PC-9 (cell line): ENCODE results near the gene RILP. TPM values are rescaled to one million over a fixed set of nuclear protein-coding genes. Genes with fewer than 3 reads are reported as not detected.

Source experiments
- BruUV-seq: library from RNA; stranded (reverse); fragments of 400-500 nt; replicated peaks from 2 replicates; lab custom pipeline; 2021; lab: Mats Ljungman, UMichigan
- CTCF ChIA-PET: fragments of 300-600 bp; sonication (Branson Sonifier 250); formaldehyde crosslinking; loops from one replicate; lab custom pipeline; 2022; ENCODE audit warnings: antibody characterized with exemption; lab: Charles Lee
- POLR2A ChIA-PET: fragments of 300-600 bp; sonication (Branson Sonifier 250); formaldehyde crosslinking; loops from one replicate; lab custom pipeline; 2022; ENCODE audit warnings: antibody characterized with exemption; ENCODE audit not compliant: unreplicated experiment; lab: Charles Lee
- DNase-seq, 2 experiments: peaks; one replicate each; pipeline versions ENCODE4 v3.0.0 to v3.0.0-alpha.2; 2015 to 2022; ENCODE audit warnings: mixed read lengths in 1 of 2
- H2AFZ ChIP-seq: fragments of 200-600 bp; sonication (generic); 2 replicates; pipeline ENCODE4 v1.8.1; 2017; ENCODE audit warnings: antibody characterized with exemption
- H3F3A ChIP-seq: fragments of 200-600 bp; sonication (generic); 2 replicates; pipeline ENCODE4 v1.8.1; 2017; ENCODE audit warnings: antibody characterized with exemption, mild to moderate bottlenecking, low read depth; ENCODE audit not compliant: insufficient read depth
- H3K27ac ChIP-seq: fragments of 200-600 bp; sonication (generic); 2 replicates; pipeline ENCODE4 v1.6.1; 2016; ENCODE audit warnings: mixed run types
- H3K27me3 ChIP-seq: fragments of 200-600 bp; sonication (generic); 2 replicates; pipeline ENCODE4 v1.6.1; 2016; ENCODE audit warnings: low read depth, mixed run types; ENCODE audit not compliant: insufficient read depth
- H3K36me3 ChIP-seq: fragments of 200-600 bp; sonication (generic); 2 replicates; pipeline ENCODE4 v1.6.1; 2016; ENCODE audit warnings: low read depth, mixed run types
- H3K4me1 ChIP-seq: fragments of 200-600 bp; sonication (generic); replicated peaks from 2 replicates; pipeline ENCODE4 v1.6.1; 2016; ENCODE audit warnings: mixed run types; ENCODE audit not compliant: insufficient read depth
- H3K4me2 ChIP-seq: fragments of 200-600 bp; sonication (generic); 2 replicates; pipeline ENCODE4 v1.6.1; 2017; ENCODE audit warnings: mixed run types
- H3K4me3 ChIP-seq: fragments of 200-600 bp; sonication (generic); 2 replicates; pipeline ENCODE4 v1.6.1; 2016; ENCODE audit warnings: mixed run types
- H3K79me2 ChIP-seq: fragments of 200-600 bp; sonication (generic); 2 replicates; pipeline ENCODE4 v1.6.1; 2017; ENCODE audit warnings: low read depth, mixed run types
- H3K9me2 ChIP-seq: fragments of 200-600 bp; sonication (generic); 2 replicates; pipeline ENCODE4 v1.8.1; 2017; ENCODE audit warnings: mild to moderate bottlenecking; ENCODE audit not compliant: insufficient read depth
- H3K9me3 ChIP-seq: fragments of 200-600 bp; sonication (generic); 2 replicates; pipeline ENCODE4 v1.8.1; 2016; ENCODE audit warnings: low read depth; ENCODE audit not compliant: insufficient read depth
- H4K20me1 ChIP-seq: fragments of 200-600 bp; sonication (generic); 2 replicates; pipeline ENCODE4 v1.8.1; 2017; ENCODE audit not compliant: insufficient read depth
- CTCF ChIP-seq: fragments of 200-600 bp; sonication (generic); conservative IDR thresholded peaks from 2 replicates; pipeline ENCODE4 v1.6.1; 2017; ENCODE audit warnings: mixed run types, antibody characterized with exemption, mild to moderate bottlenecking, moderate library complexity
- EZH2 ChIP-seq: fragments of 200-600 bp; sonication (generic); IDR thresholded peaks from 2 replicates; pipeline ENCODE4 v1.8.0; 2017; ENCODE audit warnings: antibody characterized with exemption, low read depth
- intact Hi-C: fragments of 100-400 bp; cut with micrococcal nuclease; formaldehyde crosslinking; loops from one replicate; pipeline ENCODE4 v1.10.0; 2022; ENCODE audit not compliant: unreplicated experiment
- total RNA-seq: library from RNA; stranded (reverse); gene quantifications from 2 replicates; pipeline ENCODE4 v1.2.3, GENCODE V29; 2021

Gene RILP
- total RNA-seq, 1 experiment from 2014 or later, result 9.6 TPM

GRCh38 chr17:1630662-1631061, 19.0 kb downstream of the RILP start:
- Histone ChIP-seq H3K27ac (no peak overlapping the region), H3K9me2 (no peaks in the 10 kb centered on the region), H3K4me1 (peaks cover 8% of the 10 kb centered on the region; the same call in 1 of the 2 replicates), H4K20me1 (no peaks in the 10 kb centered on the region), H3K27me3 (no peaks in the 10 kb centered on the region), H3K79me2 (no peaks in the 10 kb centered on the region), H3K36me3 (no peaks in the 10 kb centered on the region), H2AFZ (no peak overlapping the region), H3K9me3 (no peaks in the 10 kb centered on the region), H3K4me2 (no peak overlapping the region), H3K4me3 (no peak overlapping the region), H3F3A (peaks cover 31% of the 10 kb centered on the region)
- BruUV-seq, result no TSS peak
- TF ChIP-seq CTCF, result no peak
- no peak for TF ChIP-seq EZH2
- no peak for DNase-seq
- intact Hi-C loops, result loop anchor here (1.0 kb wide), 1 partner anchor 56 kb away; no protein-coding TSS in a partner anchor
- ChIA-PET CTCF (interaction anchor here (0.6 to 1.9 kb wide), 5 partner anchors 11 to 260 kb away, joined by 3 to 13 read pairs (median 7); no protein-coding TSS in a partner anchor), POLR2A (interaction anchor here (0.6 kb wide), 1 partner anchor 19 kb away, joined by 4 read pairs; the partner anchor contains the start of gene RILP)

GRCh38 chr17:1629504-1630310, 20.0 kb downstream of the RILP start:
- no peaks in the 10 kb centered on the region for H3K9me3 ChIP-seq
- BruUV-seq, result no TSS peak
- peak overlapping the region; percentile 89 for H2AFZ ChIP-seq
- peak in 1 of 2 experiments; percentile 75 for DNase-seq
- TF ChIP-seq EZH2, result no peak
- peak; percentile 73 for TF ChIP-seq CTCF
- H3K4me3 ChIP-seq, result peak overlapping the region; percentile 74
- H3K4me2 ChIP-seq, result peak overlapping the region; percentile 94
- ChIA-PET POLR2A (interaction anchor here (0.6 kb wide), 1 partner anchor 20 kb away, joined by 4 read pairs; the partner anchor contains the start of gene RILP), CTCF (interaction anchor here (0.6 to 1.9 kb wide), 4 partner anchors 30 to 260 kb away, joined by 3 to 13 read pairs (median 6); partner anchors contain the start of gene PITPNA)
- no peaks in the 10 kb centered on the region for H3K79me2 ChIP-seq
- H3K4me1 ChIP-seq, result peaks cover 8% of the 10 kb centered on the region; the same call in 1 of the 2 replicates
- no peaks in the 10 kb centered on the region for H3K9me2 ChIP-seq
- H4K20me1 ChIP-seq, result no peaks in the 10 kb centered on the region
- intact Hi-C loops, result loop anchor here (1.0 to 5.0 kb wide), 3 partner anchors 55 to 352 kb away; partner anchors contain the start of genes INPP5K and TRARG1
- H3K36me3 ChIP-seq, result no peaks in the 10 kb centered on the region
- peaks cover 31% of the 10 kb centered on the region for H3F3A ChIP-seq
- no peaks in the 10 kb centered on the region for H3K27me3 ChIP-seq
- H3K27ac ChIP-seq, result no peak overlapping the region

- intact Hi-C loops, result loop anchor here (1.0 to 5.0 kb wide), 3 partner anchors 113 to 370 kb away; partner anchors contain the start of genes INPP5K and TRARG1
- H2AFZ ChIP-seq, result peak overlapping the region; percentile 89
- DNase-seq, result peak; percentile 74 to 91
- peaks cover 8% of the 10 kb centered on the region; the same call in 1 of the 2 replicates for H3K4me1 ChIP-seq
- no peaks in the 10 kb centered on the region for H3K9me3 ChIP-seq
- TF ChIP-seq EZH2 (no peak), CTCF (no peak)
- H3K27ac ChIP-seq, result no peak overlapping the region
- peaks cover 31% of the 10 kb centered on the region for H3F3A ChIP-seq
- peak overlapping the region; percentile 74 for H3K4me3 ChIP-seq
- no peaks in the 10 kb centered on the region for H3K27me3 ChIP-seq
- no TSS peak for BruUV-seq
- H3K4me2 ChIP-seq, result peak overlapping the region; percentile 94
- ChIA-PET CTCF (interaction anchor here (0.6 to 1.9 kb wide), 6 partner anchors 11 to 125 kb away, joined by 3 to 13 read pairs (median 4); partner anchors contain the start of gene PITPNA), POLR2A (no interaction called here)
- no peaks in the 10 kb centered on the region for H3K36me3 ChIP-seq
- H4K20me1 ChIP-seq, result no peaks in the 10 kb centered on the region
- H3K9me2 ChIP-seq, result no peaks in the 10 kb centered on the region
- no peaks in the 10 kb centered on the region for H3K79me2 ChIP-seq
Observed at GRCh38 chr17:1628856-1629503, 20.7 kb downstream of the RILP start.
